CD4-positive, alpha-beta T cell (primary cell): ENCODE data around the gene GPC4. TPM values are rescaled to one million over a fixed set of nuclear protein-coding genes. Genes with fewer than 3 reads are reported as not detected.

ENCODE experiments used
- ATAC-seq: fragments of 200-7000 bp; cut with Tn5 transposase; one replicate; pipeline ENCODE4 v1.10.0; 2022; ENCODE audit warnings: mild to moderate bottlenecking; ENCODE audit not compliant: poor library complexity
- CTCF ChIA-PET: fragments of 350-600 bp; sonication (Branson Sonifier 250); formaldehyde crosslinking; loops from one replicate; lab custom pipeline; 2021; ENCODE audit warnings: antibody characterized with exemption, inconsistent platforms; lab: Charles Lee
- POLR2A ChIA-PET: fragments of 350-600 bp; sonication (Branson Sonifier 250); formaldehyde crosslinking; loops from one replicate; lab custom pipeline; 2021; ENCODE audit warnings: antibody characterized with exemption, inconsistent platforms; lab: Charles Lee
- DNase-seq, 14 experiments: peaks; one replicate each; pipeline ENCODE4 v3.0.0-alpha.2; 2013 to 2020; ENCODE audit warnings: mixed read lengths in 2 of 14
- H3K27ac ChIP-seq, 2 donors: one replicate each; pipeline versions ENCODE4 v1.5.1 to v1.7.0; 2013; ENCODE audit warnings: low read length in 2 of 2, low read depth in 1 of 2, mild to moderate bottlenecking in 1 of 2
- H3K27me3 ChIP-seq, 2 experiments: 1 replicate in 1 of 2; 2 replicates in 1 of 2; pipeline versions ENCODE4 v1.6.1 to v1.7.0; 2013; ENCODE audit warnings: low read length in 2 of 2, control low read depth in 1 of 2, mild to moderate bottlenecking in 1 of 2, moderate library complexity in 1 of 2; ENCODE audit not compliant: insufficient read depth in 2 of 2, control insufficient read depth in 1 of 2
- H3K36me3 ChIP-seq: one replicate; pipeline ENCODE4 v1.6.1; 2013; ENCODE audit warnings: low read length, control low read depth; ENCODE audit not compliant: insufficient read depth
- H3K4me1 ChIP-seq: one replicate; pipeline ENCODE4 v1.6.1; 2013; ENCODE audit warnings: low read length, control low read depth; ENCODE audit not compliant: insufficient read depth
- H3K4me3 ChIP-seq: one replicate; pipeline ENCODE4 v1.5.1; 2013; ENCODE audit warnings: mild to moderate bottlenecking, low read length, moderate library complexity
- H3K9me3 ChIP-seq, 2 experiments: 1 replicate in 1 of 2; 2 replicates in 1 of 2; pipeline versions ENCODE4 v1.6.1 to v1.7.0; 2013; ENCODE audit warnings: low read length in 2 of 2, mild to moderate bottlenecking in 2 of 2, control low read depth in 1 of 2, moderate library complexity in 1 of 2; ENCODE audit not compliant: control insufficient read depth in 1 of 2, insufficient read depth in 1 of 2
- H3K27ac Mint-ChIP-seq: one replicate; pipeline ENCODE4 v1.8.0; 2020; ENCODE audit warnings: mixed read lengths
- H3K27me3 Mint-ChIP-seq: one replicate; pipeline ENCODE4 v1.8.0; 2021; ENCODE audit warnings: mixed read lengths
- H3K36me3 Mint-ChIP-seq: one replicate; pipeline ENCODE4 v1.8.0; 2021; ENCODE audit warnings: low read depth, mixed read lengths
- H3K4me1 Mint-ChIP-seq: one replicate; pipeline ENCODE4 v1.8.0; 2021; ENCODE audit warnings: low read depth, mixed read lengths
- H3K4me3 Mint-ChIP-seq: one replicate; pipeline ENCODE4 v1.8.0; 2020; ENCODE audit warnings: mild to moderate bottlenecking, mixed read lengths
- H3K9me3 Mint-ChIP-seq: one replicate; pipeline ENCODE4 v1.8.0; 2020; ENCODE audit warnings: mixed read lengths
- CTCF ChIP-seq: fragments of 200-600 bp; IDR thresholded peaks from one replicate; pipeline ENCODE4 v1.8.0; 2022; ENCODE audit warnings: antibody characterized with exemption, mild to moderate bottlenecking
- intact Hi-C, 2 experiments: fragments of 100-400 bp; cut with DNase I in 1 of 2; cut with micrococcal nuclease in 1 of 2; formaldehyde crosslinking; loops; one replicate each; pipeline versions ENCODE4 v1.15.1 to v1.9.0; 2023 to 2025; cut with DNase I, micrococcal nuclease
- total RNA-seq, 174 experiments: library from RNA in 2 of 174; stranded (reverse) in 2 of 174; gene quantifications; one replicate each; pipeline ENCODE4 v1.2.3 and lab custom pipeline; 2021 to 2026

The GPC4 gene
- total RNA-seq, 2 experiments from 2014 or later: not detected

GRCh38 chrX:133321451-133321850 lies 93.8 kb downstream of the GPC4 start:
- intact Hi-C loops: no loop called here
- H3K4me1 Mint-ChIP-seq: no peaks in the 10 kb centered on the region
- H3K36me3 Mint-ChIP-seq: no peaks in the 10 kb centered on the region
- POLR2A ChIA-PET: no interaction called here
- no peaks in the 10 kb centered on the region for H3K36me3 ChIP-seq
- H3K27ac Mint-ChIP-seq: no peak overlapping the region
- no peaks in the 10 kb centered on the region for H3K27me3 Mint-ChIP-seq
- DNase-seq (no peak), ATAC-seq (no peak)
- no peaks in the 10 kb centered on the region for H3K27me3 ChIP-seq
- H3K4me3 ChIP-seq: no peak overlapping the region
- no peak overlapping the region for H3K4me3 Mint-ChIP-seq
- no peak overlapping the region for H3K27ac ChIP-seq
- H3K9me3 Mint-ChIP-seq: no peaks in the 10 kb centered on the region
- H3K4me1 ChIP-seq: no peaks in the 10 kb centered on the region
- no peaks in the 10 kb centered on the region for H3K9me3 ChIP-seq
- TF ChIP-seq CTCF: no peak
- CTCF ChIA-PET: no interaction called here

- H3K27ac Mint-ChIP-seq: no peak overlapping the region
- H3K36me3 ChIP-seq: no peaks in the 10 kb centered on the region
- no peak for DNase-seq
- H3K4me3 ChIP-seq: no peak overlapping the region
- ATAC-seq: no peak
- no peaks in the 10 kb centered on the region for H3K27me3 ChIP-seq
- TF ChIP-seq CTCF: no peak
- no peaks in the 10 kb centered on the region for H3K36me3 Mint-ChIP-seq
- intact Hi-C loops: no loop called here
- H3K27ac ChIP-seq: no peak overlapping the region
- no peaks in the 10 kb centered on the region for H3K4me1 ChIP-seq
- ChIA-PET CTCF (no interaction called here), POLR2A (no interaction called here)
- no peaks in the 10 kb centered on the region for H3K9me3 ChIP-seq
- no peaks in the 10 kb centered on the region for H3K9me3 Mint-ChIP-seq
- no peaks in the 10 kb centered on the region for H3K4me1 Mint-ChIP-seq
- no peaks in the 10 kb centered on the region for H3K27me3 Mint-ChIP-seq
- no peak overlapping the region for H3K4me3 Mint-ChIP-seq
Observed at GRCh38 chrX:133314281-133314680, 101.0 kb downstream of the GPC4 start.

GRCh38 chrX:133308499-133308897 lies 106.8 kb downstream of the GPC4 start:
- POLR2A ChIA-PET: no interaction called here
- no peak for DNase-seq
- intact Hi-C loops: no loop called here
- Histone ChIP-seq H3K27me3 (no peaks in the 10 kb centered on the region), H3K36me3 (no peaks in the 10 kb centered on the region), H3K9me3 (no peaks in the 10 kb centered on the region), H3K27ac (no peak overlapping the region), H3K4me1 (no peaks in the 10 kb centered on the region), H3K4me3 (no peak overlapping the region)
- H3K9me3 Mint-ChIP-seq: no peaks in the 10 kb centered on the region
- no peaks in the 10 kb centered on the region for H3K36me3 Mint-ChIP-seq
- no peak for TF ChIP-seq CTCF
- no peak overlapping the region for H3K4me3 Mint-ChIP-seq
- H3K4me1 Mint-ChIP-seq: no peaks in the 10 kb centered on the region
- no peaks in the 10 kb centered on the region for H3K27me3 Mint-ChIP-seq
- no peak for ATAC-seq
- CTCF ChIA-PET: no interaction called here
- no peak overlapping the region for H3K27ac Mint-ChIP-seq
